Activated naive CD8-positive, alpha-beta T cell treated with anti-CD3 and anti-CD28 coated beads, Interleukin-2, amount 50 U/mL, for 24 hours (primary cell): ENCODE results near the gene FTCD.

Source experiments
- ATAC-seq: fragments of 150-1000 bp; cut with Tn5 transposase; one replicate; pipeline ENCODE4 v1.10.0; 2021
- DNase-seq: peaks from one replicate; pipeline ENCODE4 v3.0.0; 2021
- H3K27ac Mint-ChIP-seq: one replicate; pipeline ENCODE4 v1.8.0; 2021; ENCODE audit warnings: mild to moderate bottlenecking, mixed read lengths
- H3K27me3 Mint-ChIP-seq: one replicate; pipeline ENCODE4 v1.8.0; 2021; ENCODE audit warnings: mixed read lengths
- H3K36me3 Mint-ChIP-seq: one replicate; pipeline ENCODE4 v1.8.0; 2021; ENCODE audit warnings: low read depth, mixed read lengths
- H3K4me1 Mint-ChIP-seq: one replicate; pipeline ENCODE4 v1.8.0; 2021; ENCODE audit warnings: mixed read lengths
- H3K4me3 Mint-ChIP-seq: one replicate; pipeline ENCODE4 v1.8.0; 2021; ENCODE audit warnings: mild to moderate bottlenecking, moderate library complexity, mixed read lengths
- H3K9me3 Mint-ChIP-seq: one replicate; pipeline ENCODE4 v1.8.0; 2021; ENCODE audit warnings: mixed read lengths

Gene FTCD

DNA sequence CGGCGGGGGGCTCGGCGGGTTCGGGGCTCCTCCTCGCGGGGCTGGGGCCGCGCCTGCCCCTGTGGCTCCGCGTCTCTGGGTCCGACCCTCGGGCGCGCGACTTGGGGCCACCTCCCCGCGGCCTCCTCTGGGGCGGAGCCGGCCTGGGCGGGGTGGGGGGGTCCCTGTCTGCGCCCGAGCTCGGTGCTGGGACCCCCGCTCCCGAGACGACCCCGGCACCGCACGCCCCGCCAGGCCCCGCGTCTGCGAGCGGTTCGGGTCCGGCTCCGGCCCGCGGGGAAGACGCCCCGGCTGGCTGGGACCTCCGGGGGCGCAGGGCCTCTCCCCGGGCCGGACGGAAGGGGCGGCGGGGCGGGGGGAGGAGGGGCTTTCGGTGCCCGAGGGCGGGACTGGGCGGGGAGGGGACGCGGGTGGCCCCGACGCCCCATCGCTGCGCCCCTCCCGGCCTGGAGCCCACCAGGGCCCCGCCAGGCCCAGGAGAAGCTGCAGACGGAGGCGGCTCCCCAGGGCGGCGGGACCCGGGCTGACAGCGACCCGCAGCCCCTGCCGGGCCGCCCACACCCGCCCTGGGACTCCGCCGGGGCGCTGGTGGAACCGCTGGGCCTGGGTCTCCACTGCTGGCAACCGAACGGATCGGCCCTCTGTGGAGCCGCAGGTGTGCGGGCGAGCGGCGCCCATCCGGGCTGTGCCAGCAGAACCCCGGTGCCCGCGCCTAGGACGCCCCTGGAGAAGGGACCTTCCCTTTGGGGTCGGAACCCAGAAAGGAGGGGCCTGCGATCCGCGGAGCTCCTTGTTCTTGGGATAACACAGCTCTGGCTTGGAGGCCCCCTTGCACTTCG, 56.9 kb downstream of the FTCD start:
- peak overlapping the region; percentile 70 for H3K4me3 Mint-ChIP-seq
- peaks cover 14% of the 10 kb centered on the region for H3K9me3 Mint-ChIP-seq
- peaks cover 7% of the 10 kb centered on the region for H3K36me3 Mint-ChIP-seq
- H3K27me3 Mint-ChIP-seq: peaks cover 38% of the 10 kb centered on the region
- ATAC-seq (peak; percentile 18), DNase-seq (peak; percentile 25)
- H3K4me1 Mint-ChIP-seq: peaks cover 16% of the 10 kb centered on the region
- H3K27ac Mint-ChIP-seq: no peak overlapping the region

DNA sequence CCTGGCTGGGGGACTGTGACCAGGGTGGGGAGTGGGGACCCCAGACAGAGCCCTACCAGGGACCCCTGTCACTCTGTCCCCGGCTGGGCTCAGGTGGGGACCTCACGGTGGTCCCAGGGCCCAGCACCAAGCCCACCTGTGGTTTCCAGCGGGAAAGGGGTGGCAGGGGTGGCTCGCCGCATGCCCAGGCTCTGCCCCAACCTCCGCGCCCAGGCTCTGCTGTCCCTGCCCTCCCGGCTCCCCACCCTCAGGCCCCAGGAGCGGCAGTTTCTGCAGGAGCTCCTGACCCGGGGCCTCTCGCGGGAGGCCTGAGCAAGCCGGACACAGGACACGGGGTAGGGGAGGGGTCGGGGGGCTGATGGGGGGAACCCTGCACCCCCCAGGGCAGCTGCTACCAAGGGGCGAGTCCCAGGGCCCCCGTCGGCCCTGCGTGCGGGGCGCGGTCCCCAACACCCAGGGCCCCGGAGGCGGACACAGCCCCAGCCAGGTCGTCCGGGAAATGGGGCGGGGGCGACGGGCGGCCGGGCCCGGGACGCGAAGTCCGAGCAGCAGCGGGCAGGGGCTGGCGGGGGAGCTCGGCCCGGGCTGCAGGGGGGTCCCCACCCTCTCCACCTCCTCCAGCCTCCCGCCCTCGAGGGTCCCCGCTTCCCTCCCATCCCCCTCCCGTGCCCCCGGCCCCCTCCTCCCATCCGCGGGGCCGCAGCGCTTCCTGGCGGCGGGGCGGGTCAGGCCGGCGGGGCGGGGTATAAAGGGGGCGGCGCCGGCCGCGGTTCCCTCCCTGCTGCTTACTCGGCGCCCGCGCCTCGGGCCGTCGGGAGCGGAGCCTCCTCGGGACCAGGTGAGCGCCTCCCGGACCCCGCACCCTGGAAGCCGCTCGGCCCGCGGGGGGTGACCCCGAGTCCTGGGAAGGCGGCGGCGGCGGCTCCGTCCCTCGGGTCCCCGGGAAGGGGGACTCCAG, 57.8 kb downstream of the FTCD start, which contains the start of gene COL6A2:
Gene COL6A2, plus strand, starts transcription at position 777 of the 958 bp plus-strand sequence.
- Mint-ChIP-seq H3K4me3 (peak within 1 kb of the TSS; percentile 70), H3K9me3 (peaks cover 10% of the 10 kb centered on the region), H3K27ac (no peak within 1 kb of the TSS)

DNA sequence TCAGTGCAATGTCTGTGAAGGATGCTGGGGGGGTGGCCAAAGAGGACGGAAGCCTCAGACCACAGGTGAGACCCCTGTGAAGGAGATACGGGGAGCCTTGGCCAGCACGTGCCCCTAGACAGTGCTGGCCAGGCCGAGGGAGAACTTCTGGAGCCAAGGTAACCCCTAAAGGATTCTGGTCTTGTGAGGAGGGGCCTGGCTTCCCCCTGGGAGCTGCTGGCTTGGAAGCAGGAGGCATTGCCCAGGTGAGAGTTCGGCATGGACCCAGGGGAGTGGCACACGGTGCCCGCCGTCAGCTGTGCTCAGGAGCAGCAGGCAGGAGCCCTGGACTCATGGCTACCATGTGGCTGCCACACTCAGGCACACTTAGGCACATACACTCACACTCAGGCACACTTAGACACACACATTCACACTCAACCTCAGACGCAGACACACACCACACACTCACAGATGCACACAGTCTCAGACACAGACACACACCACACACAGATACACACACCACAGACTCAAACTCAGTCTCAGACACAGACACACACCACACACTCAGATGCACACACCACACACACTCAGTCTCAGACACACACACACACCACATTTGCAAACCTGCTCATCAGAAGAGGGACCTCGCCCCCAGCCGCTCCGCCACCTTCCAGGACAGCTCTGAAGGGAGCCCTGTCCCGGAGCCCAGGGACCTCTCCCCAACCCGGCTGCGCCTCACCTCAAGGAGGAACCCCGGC, 58.6 kb downstream of the FTCD start:
- H3K9me3 Mint-ChIP-seq: peaks cover 1% of the 10 kb centered on the region
- peaks cover 28% of the 10 kb centered on the region for H3K27me3 Mint-ChIP-seq
- no peak for DNase-seq
- no peaks in the 10 kb centered on the region for H3K36me3 Mint-ChIP-seq
- no peak overlapping the region for H3K27ac Mint-ChIP-seq
- peak overlapping the region; percentile 32 for H3K4me3 Mint-ChIP-seq
- ATAC-seq: no peak
- H3K4me1 Mint-ChIP-seq: peaks cover 16% of the 10 kb centered on the region

More for the DNA sequence above, 57.8 kb downstream of the FTCD start, which contains the start of gene COL6A2:
- DNase-seq (peak; percentile 71), ATAC-seq (peak; percentile 79)
- peaks cover 5% of the 10 kb centered on the region for H3K36me3 Mint-ChIP-seq
- peaks cover 16% of the 10 kb centered on the region for H3K4me1 Mint-ChIP-seq
- H3K27me3 Mint-ChIP-seq: peaks cover 34% of the 10 kb centered on the region

DNA sequence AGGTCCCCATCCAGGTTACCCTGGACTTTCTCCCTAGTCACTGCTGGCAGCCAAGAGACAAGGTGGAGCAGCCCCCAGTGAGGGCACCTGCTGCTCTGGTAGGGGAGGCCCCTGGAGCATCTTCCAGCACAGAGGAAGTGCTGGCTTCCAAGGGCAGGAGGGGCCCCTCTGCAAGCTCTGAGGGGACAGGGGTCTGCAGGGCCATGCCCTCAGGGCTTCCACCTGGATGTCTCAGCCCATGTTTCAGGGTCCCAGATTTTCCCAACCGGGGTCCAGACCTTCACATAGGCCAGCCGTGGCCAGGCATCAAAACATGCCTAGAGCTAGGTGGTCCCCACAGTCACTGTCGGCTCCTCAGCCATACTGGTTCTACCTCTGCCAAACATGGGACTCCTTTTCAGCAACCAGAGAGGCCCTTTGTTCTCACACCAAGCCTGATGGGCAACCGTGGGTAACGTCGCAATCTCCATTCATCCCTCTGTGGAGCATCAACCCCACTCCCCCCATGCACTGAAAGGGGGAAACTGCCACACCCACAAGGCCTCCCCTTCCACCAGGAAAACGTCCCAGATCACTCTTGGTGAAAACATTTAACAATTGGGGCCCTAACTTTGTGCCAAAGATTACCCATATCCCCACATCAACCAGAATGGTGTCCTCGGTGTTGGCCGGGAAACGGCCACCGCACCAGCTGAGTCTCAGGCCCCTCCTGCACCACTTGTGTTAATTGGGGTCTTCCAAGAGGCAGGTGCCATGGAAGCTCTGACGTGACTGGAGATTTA, 59.4 kb downstream of the FTCD start:
- no peaks in the 10 kb centered on the region for H3K36me3 Mint-ChIP-seq
- peaks cover 15% of the 10 kb centered on the region for H3K4me1 Mint-ChIP-seq
- no peak overlapping the region for H3K4me3 Mint-ChIP-seq
- H3K9me3 Mint-ChIP-seq: no peaks in the 10 kb centered on the region
- no peak for ATAC-seq
- peaks cover 20% of the 10 kb centered on the region for H3K27me3 Mint-ChIP-seq
- DNase-seq: no peak
- no peak overlapping the region for H3K27ac Mint-ChIP-seq

DNA sequence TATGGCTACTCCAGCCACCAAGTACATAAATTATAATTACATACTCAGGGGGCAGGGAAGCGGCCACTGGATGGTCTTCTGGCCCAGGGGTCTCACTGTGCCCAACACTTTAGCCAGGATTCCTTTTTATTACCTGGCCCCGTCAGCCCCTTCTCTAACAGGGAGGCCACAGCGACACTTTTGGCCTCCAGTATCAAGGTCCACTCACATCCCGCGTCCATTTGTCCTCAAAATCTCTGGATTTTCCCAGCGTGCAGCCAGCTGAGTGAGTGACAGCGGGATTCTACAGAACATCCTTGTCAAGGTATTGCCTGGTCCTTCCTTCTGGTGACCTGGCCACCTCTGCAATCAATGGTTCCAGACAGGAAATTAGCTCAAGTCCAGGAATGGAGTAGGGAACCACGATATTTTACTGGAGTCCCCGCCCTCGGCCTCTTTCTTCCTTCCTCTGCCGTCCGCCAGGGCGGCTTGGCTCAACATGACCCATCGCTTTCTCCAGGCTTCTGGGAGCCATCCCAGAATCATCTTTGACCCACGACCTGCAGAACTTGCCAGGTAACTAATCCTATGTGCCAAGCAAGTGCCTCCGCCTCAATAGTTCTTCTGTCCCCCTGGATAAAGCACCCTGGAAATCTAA, 60.2 kb downstream of the FTCD start:
- DNase-seq: no peak

DNA sequence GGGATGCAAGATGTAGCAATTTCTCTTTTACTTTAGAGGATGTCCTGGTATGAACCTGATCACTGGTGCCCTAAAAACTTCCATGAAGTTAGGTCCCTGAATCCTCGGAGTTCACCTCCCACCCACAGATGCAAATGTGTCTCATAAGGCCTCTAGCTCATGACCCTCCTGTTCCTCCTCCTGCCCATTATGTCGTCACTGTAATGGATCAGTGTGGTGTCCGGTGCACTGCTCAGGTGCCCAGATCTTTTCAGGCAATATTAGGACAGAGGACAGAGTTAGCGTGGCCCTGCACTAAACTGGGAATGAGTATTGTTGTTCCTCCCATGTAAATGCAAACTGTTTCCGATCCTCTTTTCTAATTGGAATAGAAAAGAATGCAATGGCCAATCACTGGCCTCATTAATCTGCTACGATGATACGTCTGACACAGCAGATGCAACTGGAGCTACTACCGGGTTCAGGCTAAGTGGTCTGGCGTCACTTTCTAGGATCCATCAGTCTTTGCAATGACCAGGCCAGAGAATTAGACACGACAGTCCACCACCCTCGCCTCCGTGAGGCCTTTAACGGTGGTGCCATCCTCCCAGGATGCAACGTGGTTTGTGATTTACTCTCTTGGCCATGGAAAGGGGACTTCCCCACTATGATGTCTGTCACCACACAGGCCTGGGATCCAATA, 60.8 kb downstream of the FTCD start:
- Mint-ChIP-seq H3K9me3 (peaks cover 11% of the 10 kb centered on the region), H3K4me3 (no peak overlapping the region), H3K36me3 (no peaks in the 10 kb centered on the region), H3K27ac (no peak overlapping the region), H3K4me1 (peaks cover 6% of the 10 kb centered on the region), H3K27me3 (peaks cover 9% of the 10 kb centered on the region)
- ATAC-seq: no peak
- no peak for DNase-seq

More for the DNA sequence above, 60.2 kb downstream of the FTCD start:
- Mint-ChIP-seq H3K9me3 (peaks cover 5% of the 10 kb centered on the region), H3K4me1 (peaks cover 8% of the 10 kb centered on the region), H3K36me3 (no peaks in the 10 kb centered on the region), H3K4me3 (no peak overlapping the region), H3K27ac (no peak overlapping the region), H3K27me3 (peaks cover 12% of the 10 kb centered on the region)
- ATAC-seq: no peak

DNA sequence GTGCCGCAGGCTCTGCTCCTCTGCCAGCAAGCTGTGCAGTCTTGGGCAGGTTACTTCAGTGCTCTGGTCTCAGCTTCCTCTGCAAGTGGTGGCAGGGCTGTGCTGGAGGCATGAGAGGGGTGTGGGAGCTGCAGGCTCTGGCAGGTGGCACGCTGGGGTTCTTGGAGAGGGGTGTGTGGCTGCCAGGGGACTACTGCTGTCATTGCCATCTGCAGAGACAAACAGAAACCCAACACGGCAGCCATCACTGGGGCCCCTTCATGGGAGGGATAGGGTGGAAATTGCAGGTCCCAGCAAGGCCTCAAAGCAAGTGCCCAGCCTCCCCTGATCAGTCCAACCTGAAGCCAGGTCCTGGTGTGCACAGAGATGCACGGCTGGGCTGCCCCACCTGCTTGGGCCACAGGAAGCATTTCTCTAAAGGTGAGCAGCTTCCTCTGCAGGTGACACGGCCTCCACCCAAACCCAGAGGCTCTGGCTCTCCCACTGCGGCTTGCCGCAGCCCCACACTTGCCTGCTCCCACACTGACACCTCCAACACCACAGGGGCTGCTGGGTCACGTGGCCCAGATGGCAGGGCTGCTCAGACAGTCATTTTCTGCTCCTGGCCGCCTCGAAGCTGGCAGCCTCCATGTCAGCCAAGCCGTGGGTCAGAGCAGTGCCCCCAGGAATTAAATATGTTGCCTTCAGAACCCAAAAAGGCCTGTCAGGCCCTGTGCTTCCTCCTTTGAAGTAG, 61.5 kb downstream of the FTCD start:
- H3K9me3 Mint-ChIP-seq: peaks cover 17% of the 10 kb centered on the region

DNA sequence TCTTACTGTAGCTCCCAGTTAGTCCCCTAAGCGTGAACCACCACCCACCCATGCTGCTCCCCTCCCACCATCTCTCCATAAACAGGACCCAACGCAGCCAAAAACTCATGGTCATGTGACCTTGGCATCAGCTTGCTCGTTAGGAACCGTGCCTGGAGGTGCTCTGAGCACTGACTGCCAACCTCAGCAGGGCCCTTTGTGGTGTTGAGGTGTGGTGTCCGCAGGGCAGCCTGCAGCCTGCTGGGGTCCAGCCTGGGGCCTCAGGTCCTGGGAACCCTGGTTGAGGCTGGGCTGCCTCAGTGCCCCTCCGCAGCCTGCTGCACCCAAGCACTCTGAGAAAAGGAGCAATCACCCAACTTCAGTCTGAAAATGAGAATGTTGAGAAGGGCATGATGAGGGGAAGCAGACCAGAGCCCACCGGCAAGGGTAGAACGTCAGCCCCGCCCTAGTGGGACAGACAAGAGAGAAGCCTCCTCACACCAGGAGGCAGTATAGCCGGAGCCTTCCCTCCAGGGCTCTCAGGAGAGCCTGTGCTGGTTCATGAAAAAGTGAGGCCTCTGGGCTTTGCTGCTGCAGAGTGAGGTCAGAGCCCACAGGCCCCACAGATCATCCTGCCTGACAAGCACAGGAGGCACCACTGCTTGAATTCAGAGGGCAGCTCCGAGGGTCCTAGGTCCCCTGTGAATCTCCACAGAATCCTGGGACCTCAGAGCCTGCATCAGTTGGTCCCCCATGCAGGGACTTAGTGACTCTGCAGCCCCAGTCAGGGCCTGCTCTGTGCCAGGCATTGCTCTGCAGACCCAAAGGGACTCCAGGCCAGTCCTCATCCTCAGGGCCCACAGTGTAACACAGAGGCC, 62.3 kb downstream of the FTCD start:
- peaks cover 25% of the 10 kb centered on the region for H3K9me3 Mint-ChIP-seq
- DNase-seq (no peak), ATAC-seq (no peak)
- H3K4me1 Mint-ChIP-seq: peaks cover 4% of the 10 kb centered on the region
- peaks cover 6% of the 10 kb centered on the region for H3K36me3 Mint-ChIP-seq
- H3K27me3 Mint-ChIP-seq: peaks cover 3% of the 10 kb centered on the region
- no peak overlapping the region for H3K27ac Mint-ChIP-seq
- H3K4me3 Mint-ChIP-seq: no peak overlapping the region

More for the DNA sequence above, 61.5 kb downstream of the FTCD start:
- Mint-ChIP-seq H3K4me3 (no peak overlapping the region), H3K36me3 (no peaks in the 10 kb centered on the region), H3K4me1 (peaks cover 4% of the 10 kb centered on the region), H3K27me3 (peaks cover 3% of the 10 kb centered on the region), H3K27ac (no peak overlapping the region)
- DNase-seq: no peak
- ATAC-seq: no peak

DNA sequence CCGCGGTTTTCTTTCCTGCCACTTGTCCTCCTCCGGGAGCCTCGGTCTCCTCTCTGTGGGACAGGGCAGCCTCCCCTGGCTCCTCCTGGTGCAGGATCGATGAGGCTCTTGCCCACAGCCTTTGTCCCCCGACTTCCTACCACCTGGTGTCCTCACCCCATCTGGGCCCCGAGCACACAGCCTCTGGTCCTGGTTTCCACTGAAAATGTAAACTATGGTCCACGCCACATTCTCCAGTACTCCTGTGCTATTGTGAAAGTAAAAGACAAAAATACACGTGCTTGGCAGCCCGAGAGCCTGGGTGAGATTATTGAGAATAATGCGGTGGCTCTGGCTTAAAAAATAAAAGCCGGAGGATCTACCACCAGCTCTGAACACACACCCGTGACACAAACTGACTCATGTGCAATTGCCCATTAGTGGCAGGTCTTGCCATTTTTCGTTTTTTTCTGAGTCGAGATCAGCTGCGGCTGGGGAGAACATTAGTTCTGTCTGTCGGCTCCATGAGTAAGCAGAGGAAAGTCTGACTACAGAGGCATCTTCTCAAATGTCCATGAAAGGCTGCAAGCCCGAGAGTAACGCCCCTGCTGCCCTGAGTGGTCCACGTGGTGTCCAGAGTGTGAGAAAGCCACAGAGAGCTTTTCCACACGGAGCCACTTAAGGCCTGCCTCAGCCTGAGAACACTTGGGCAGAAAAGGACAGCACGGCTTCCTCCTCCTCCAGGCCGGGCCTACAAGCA, 63.2 kb downstream of the FTCD start:
- Mint-ChIP-seq H3K36me3 (peaks cover 6% of the 10 kb centered on the region), H3K27ac (no peak overlapping the region), H3K27me3 (peaks cover 3% of the 10 kb centered on the region), H3K4me3 (no peak overlapping the region), H3K4me1 (peaks cover 4% of the 10 kb centered on the region), H3K9me3 (peaks cover 31% of the 10 kb centered on the region)
- ATAC-seq (no peak), DNase-seq (no peak)

DNA sequence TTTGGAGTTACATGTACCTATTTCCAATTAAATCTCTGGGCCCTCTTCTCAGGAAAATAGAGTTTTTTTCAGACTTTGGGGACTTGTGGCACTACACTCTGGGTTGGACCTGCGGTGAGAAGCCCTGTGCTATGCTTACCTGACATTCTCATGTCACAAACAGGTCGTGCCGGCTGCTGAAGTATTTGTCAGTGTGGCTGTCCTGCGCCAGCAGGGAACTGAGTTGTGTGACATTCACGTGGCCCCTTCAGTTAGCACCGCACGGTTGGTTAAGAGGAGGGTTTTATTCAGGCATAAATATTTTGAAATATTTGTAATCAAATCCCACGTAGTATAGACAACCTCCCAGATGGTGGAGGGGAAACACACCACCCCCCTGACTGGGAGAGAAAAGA, 63.8 kb downstream of the FTCD start:
- no peak for ATAC-seq
- DNase-seq: no peak
- no peaks in the 10 kb centered on the region for H3K27me3 Mint-ChIP-seq
- H3K27ac Mint-ChIP-seq: no peak overlapping the region
- H3K9me3 Mint-ChIP-seq: peaks cover 36% of the 10 kb centered on the region
- peaks cover 2% of the 10 kb centered on the region for H3K4me1 Mint-ChIP-seq
- no peak overlapping the region for H3K4me3 Mint-ChIP-seq
- H3K36me3 Mint-ChIP-seq: peaks cover 6% of the 10 kb centered on the region

DNA sequence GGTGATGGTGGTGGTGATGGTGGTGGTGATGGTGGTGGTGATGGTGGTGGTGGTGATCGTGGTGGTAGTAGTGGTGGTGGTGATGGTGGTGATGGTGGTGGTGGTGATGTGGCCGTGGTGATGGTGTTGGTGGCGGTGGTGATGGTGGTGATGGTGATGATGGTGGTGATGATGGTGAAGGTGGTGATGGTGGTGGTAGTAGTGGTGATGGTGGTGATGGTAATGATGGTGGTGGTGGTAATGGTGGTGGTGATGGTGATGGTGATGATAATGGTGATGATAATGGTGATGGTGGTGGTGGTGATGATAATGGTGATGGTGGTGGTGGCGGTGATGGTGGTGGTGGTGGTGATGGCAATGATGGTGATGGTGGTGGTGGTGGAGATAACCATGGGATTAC, 64.3 kb downstream of the FTCD start:
- no peak for DNase-seq
- H3K9me3 Mint-ChIP-seq: peaks cover 39% of the 10 kb centered on the region
- no peak for ATAC-seq
- peaks cover 2% of the 10 kb centered on the region for H3K4me1 Mint-ChIP-seq
- H3K27ac Mint-ChIP-seq: no peak overlapping the region
- peaks cover 6% of the 10 kb centered on the region for H3K36me3 Mint-ChIP-seq
- H3K27me3 Mint-ChIP-seq: no peaks in the 10 kb centered on the region
- H3K4me3 Mint-ChIP-seq: no peak overlapping the region
